ENCODE measurements around the gene IMMT. TPM values are rescaled to one million over a fixed set of nuclear protein-coding genes. Genes with fewer than 3 reads are reported as not detected.

Gene IMMT
- total and polyA plus RNA-seq, 2 of the 8 experiments (the other 6 are each of a cell fraction or from before 2014, with no cell fraction given): 37.7 to 103 TPM

DNA sequence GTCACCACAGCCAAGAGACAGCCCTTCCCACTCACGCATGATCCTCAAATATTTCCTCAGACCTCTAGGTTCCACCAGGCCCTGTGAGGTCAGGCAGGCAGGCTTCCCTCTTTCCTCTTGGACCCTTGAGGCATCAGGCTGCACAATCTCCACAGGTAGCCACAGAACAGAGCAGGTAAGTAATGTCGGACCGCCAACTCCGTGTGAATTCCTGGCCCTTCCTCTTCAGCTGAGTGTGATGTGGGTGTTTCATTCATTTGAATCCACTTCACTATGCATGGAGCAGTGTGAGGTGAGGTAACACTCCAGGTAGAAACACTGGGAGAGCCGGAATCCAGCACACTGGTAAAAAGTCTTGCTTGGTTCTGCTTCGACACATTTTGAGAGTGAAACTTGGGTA lies 48.0 kb upstream of the IMMT start:
- Histone ChIP-seq H3K27ac (ENCODE audit: low read depth, low read length) (no peak overlapping the region), H3K4ac (replicated peaks; ENCODE audit: insufficient read length, low read depth, low read length) (no peak overlapping the region), H3K4me2 (ENCODE audit: insufficient read depth in 1 of 2, low read depth in 2 of 2, low read length in 2 of 2) (no peak overlapping the region), H2BK120ac (replicated peaks; ENCODE audit: low read depth, low read length) (no peak overlapping the region), H3K4me1 (replicated peaks in 1 of 4; ENCODE audit: control insufficient read depth in 3 of 4, insufficient read depth in 4 of 4, low read length in 3 of 4) (no peaks in the 10 kb centered on the region; a peak in 1 of 7 replicates), H3K79me1 (ENCODE audit: low read depth, low read length) (no peaks in the 10 kb centered on the region), H2BK20ac (ENCODE audit: low read length) (no peak overlapping the region), H2BK15ac (ENCODE audit: low read length) (no peak overlapping the region), H3K14ac (ENCODE audit: insufficient read length) (no peak overlapping the region), H2AFZ (ENCODE audit: low read length) (no peak overlapping the region), H3K18ac (ENCODE audit: extremely low read depth, low read length) (no peak overlapping the region), H3K9ac (replicated peaks in 1 of 4; ENCODE audit: extremely low read depth in 1 of 4, low read depth in 3 of 4, low read length in 3 of 4) (no peak overlapping the region), H2AK5ac (ENCODE audit: low read depth, low read length) (no peak overlapping the region), H3K56ac (replicated peaks; ENCODE audit: insufficient read length, low read depth, low read length) (no peak overlapping the region), H3K36me3 (ENCODE audit: control insufficient read depth in 2 of 4, insufficient read depth in 4 of 4, low read length in 3 of 4) (no peaks in the 10 kb centered on the region), H3K23me2 (ENCODE audit: low read depth, low read length) (no peaks in the 10 kb centered on the region), H4K20me1 (replicated peaks in 1 of 2; ENCODE audit: control insufficient read depth in 1 of 2, insufficient read depth in 2 of 2, low read length in 2 of 2) (no peaks in the 10 kb centered on the region), H3K23ac (ENCODE audit: insufficient read length) (no peak overlapping the region), H2BK12ac (ENCODE audit: low read depth, low read length) (peak overlapping the region; percentile 29; the same call in 1 of the 2 replicates), H2BK5ac (ENCODE audit: low read depth, low read length) (no peak overlapping the region), H4K5ac (ENCODE audit: insufficient read length, low read depth, low read length) (no peak overlapping the region), H4K8ac (ENCODE audit: extremely low read depth, insufficient read depth, low read length) (no peak overlapping the region), H4K91ac (replicated peaks; ENCODE audit: insufficient read length, low read length) (no peak overlapping the region), H3K4me3 (ENCODE audit: extremely low read depth in 1 of 4, insufficient read depth in 2 of 4, low read depth in 3 of 4, low read length in 4 of 4) (no peak overlapping the region), H3K79me2 (ENCODE audit: control insufficient read depth in 1 of 2, insufficient read depth in 2 of 2, low read length in 2 of 2) (no peaks in the 10 kb centered on the region), H3K27me3 (replicated peaks in 1 of 4; ENCODE audit: control insufficient read depth in 3 of 4, extremely low read depth in 1 of 4, insufficient read depth in 3 of 4, low read length in 3 of 4) (no peaks in the 10 kb centered on the region), H3K9me3 (ENCODE audit: insufficient read depth in 2 of 2, low read depth in 1 of 2, low read length in 1 of 2) (no peaks in the 10 kb centered on the region)
- CTCF ChIA-PET (ENCODE audit: partially characterized antibody): interaction anchor here (1.2 to 2.6 kb wide), 3 partner anchors 22 to 55 kb away, joined by 3 to 11 read pairs (median 6); no protein-coding TSS in a partner anchor
- POLR2A ChIA-PET (ENCODE audit: partially characterized antibody): no interaction called here
- WGBS, 2 experiments (ENCODE audit: extremely low coverage in 1 of 2, insufficient coverage in 1 of 2, insufficient read length in 1 of 2, insufficient replicate concordance in 2 of 2, low coverage in 1 of 2, low lambda C conversion rate in 2 of 2, missing lambda C conversion rate in 1 of 2): 84% methylated on average over 6 of the region's 6 CpGs; no CpG with 5 or more reads in 1 of the 2 experiments
- TF ChIP-seq CHD2 (IDR thresholded peaks at IDR 0.05; ENCODE audit: low read length) (no peak), PHF8 (conservative IDR thresholded peaks at IDR 0.05; ENCODE audit: low read depth, low read length) (no peak), EGR1 (IDR thresholded peaks at IDR 0.05; ENCODE audit: borderline replicate concordance, low read depth, low read length) (no peak), ZNF274 (IDR thresholded peaks at IDR 0.05; ENCODE audit: borderline replicate concordance, extremely low read depth, low read length) (no peak)
- FAIRE-seq (no peak), DNase-seq (ENCODE audit: low read depth in 1 of 2, low spot score in 2 of 2) (no peak)

All from H1 (cell line).